Neural cell (in vitro differentiated cells): ENCODE measurements around the gene ZMAT5. TPM values are rescaled to one million over a fixed set of nuclear protein-coding genes. Genes with fewer than 3 reads are reported as not detected.

Experiments used
- H2AFZ ChIP-seq: fragments of 200-600, 300-800 bp; sonication (generic), shearing (Covaris generic); 2 replicates; pipeline ENCODE4 v1.6.0; 2014; ENCODE audit warnings: low read depth, mild to moderate bottlenecking, antibody characterized with exemption, low read length, moderate library complexity
- H3F3A ChIP-seq: fragments of 200-600 bp; shearing (Covaris generic); 2 replicates; pipeline ENCODE4 v1.6.1; 2016; ENCODE audit warnings: mild to moderate bottlenecking, moderate library complexity, mixed read lengths, antibody characterized with exemption, low read length; ENCODE audit not compliant: insufficient read depth, poor library complexity, severe bottlenecking
- H3K27ac ChIP-seq: fragments of 200-600, 300-800 bp; sonication (generic), shearing (Covaris generic); 2 replicates; pipeline ENCODE4 v1.5.1; 2014; ENCODE audit warnings: mild to moderate bottlenecking, low read length, moderate library complexity
- H3K27me3 ChIP-seq: fragments of 300-800, 200-600 bp; sonication (generic), shearing (Covaris generic); 2 replicates; pipeline ENCODE4 v1.6.0; 2014; ENCODE audit warnings: mild to moderate bottlenecking, low read depth, low read length, moderate library complexity; ENCODE audit not compliant: insufficient read depth
- H3K36me3 ChIP-seq: fragments of 300-800, 200-600 bp; sonication (generic), shearing (Covaris generic); 2 replicates; pipeline ENCODE4 v1.5.1; 2014; ENCODE audit warnings: mild to moderate bottlenecking, antibody characterized with exemption, low read length, moderate library complexity; ENCODE audit not compliant: insufficient read depth
- H3K4me2 ChIP-seq: fragments of 300-800, 200-600 bp; sonication (generic), shearing (Covaris generic); 2 replicates; pipeline ENCODE4 v1.6.0; 2014; ENCODE audit warnings: mild to moderate bottlenecking, low read length
- H3K4me3 ChIP-seq: fragments of 300-800, 200-600 bp; sonication (generic), shearing (Covaris generic); 2 replicates; pipeline ENCODE4 v1.5.1; 2014; ENCODE audit warnings: mild to moderate bottlenecking, low read length, moderate library complexity
- H3K79me2 ChIP-seq: fragments of 200-600 bp; shearing (Covaris generic); replicated peaks from 2 replicates; pipeline ENCODE4 v1.6.0; 2014; ENCODE audit warnings: mild to moderate bottlenecking, low read length, moderate library complexity; ENCODE audit not compliant: insufficient read depth
- H3K9ac ChIP-seq: fragments of 300-800, 200-600 bp; sonication (generic), shearing (Covaris generic); 2 replicates; pipeline ENCODE4 v1.6.1; 2016; ENCODE audit warnings: mild to moderate bottlenecking, low read length, mixed read lengths
- H3K9me2 ChIP-seq: fragments of 200-600 bp; shearing (Covaris generic); 2 replicates; pipeline ENCODE4 v1.6.1; 2016; ENCODE audit warnings: mild to moderate bottlenecking, low read length, mixed read lengths; ENCODE audit not compliant: insufficient read depth
- H3K9me3 ChIP-seq: fragments of 200-600, 300-800 bp; sonication (generic), shearing (Covaris generic); 2 replicates; pipeline ENCODE4 v1.6.1; 2016; ENCODE audit warnings: mild to moderate bottlenecking, mixed run types, low read length, moderate library complexity, mixed read lengths
- H4K20me1 ChIP-seq: fragments of 200-600 bp; shearing (Covaris generic); 2 replicates; pipeline ENCODE4 v1.6.1; 2016; ENCODE audit warnings: mild to moderate bottlenecking, mixed run types; ENCODE audit not compliant: insufficient read depth
- CTCF ChIP-seq: fragments of 450-650 bp; IDR thresholded peaks from 2 replicates; pipeline ENCODE4 v1.5.1; 2014; ENCODE audit warnings: antibody characterized with exemption, mild to moderate bottlenecking, moderate library complexity; ENCODE audit not compliant: poor library complexity, severe bottlenecking
- EP300 ChIP-seq: fragments of 450-650 bp; conservative IDR thresholded peaks from 2 replicates; pipeline ENCODE4 v1.6.1; 2014; ENCODE audit warnings: antibody characterized with exemption, mild to moderate bottlenecking, moderate library complexity; ENCODE audit not compliant: poor library complexity, severe bottlenecking
- EZH2 ChIP-seq: fragments of 200-600, 300-800 bp; shearing (Covaris generic), sonication (generic); IDR thresholded peaks from 2 replicates; pipeline ENCODE4 v1.6.1; 2014; ENCODE audit warnings: antibody characterized with exemption, low read length, borderline replicate concordance, mild to moderate bottlenecking; ENCODE audit not compliant: insufficient read depth, poor library complexity, severe bottlenecking
- MXI1 ChIP-seq: fragments of 450-650 bp; conservative IDR thresholded peaks from 2 replicates; pipeline ENCODE4 v1.6.1; 2014; ENCODE audit warnings: antibody characterized with exemption, mild to moderate bottlenecking; ENCODE audit not compliant: poor library complexity, severe bottlenecking
- POLR2AphosphoS5 ChIP-seq: IDR thresholded peaks from 2 replicates; pipeline ENCODE4 v1.6.1; 2012
- RAD21 ChIP-seq: fragments of 450-650 bp; conservative IDR thresholded peaks from 2 replicates; pipeline ENCODE4 v1.6.1; 2014; ENCODE audit warnings: antibody characterized with exemption, mild to moderate bottlenecking, moderate library complexity
- SMC3 ChIP-seq: fragments of 450-650 bp; conservative IDR thresholded peaks from 2 replicates; pipeline ENCODE4 v1.6.1; 2014; ENCODE audit warnings: antibody characterized with exemption, mild to moderate bottlenecking, moderate library complexity; ENCODE audit not compliant: poor library complexity
- TAF1 ChIP-seq: IDR thresholded peaks from 2 replicates; pipeline ENCODE4 v1.6.1; 2012; ENCODE audit warnings: low read depth
- polyA plus RNA-seq: library from polyadenylated mRNA; depleted of rRNA; stranded (reverse); fragments of >200 nt; gene quantifications from 2 replicates; pipeline ENCODE4 v1.2.3, GENCODE V29; 2014
- TF ChIP-seq, protein P1 (sequence below): IDR thresholded peaks from 2 replicates; pipeline ENCODE4 v1.6.1; 2012; ENCODE audit warnings: borderline replicate concordance

Gene ZMAT5
- polyA plus RNA-seq, 1 donor from 2014 or later, result 54.9 TPM

DNA sequence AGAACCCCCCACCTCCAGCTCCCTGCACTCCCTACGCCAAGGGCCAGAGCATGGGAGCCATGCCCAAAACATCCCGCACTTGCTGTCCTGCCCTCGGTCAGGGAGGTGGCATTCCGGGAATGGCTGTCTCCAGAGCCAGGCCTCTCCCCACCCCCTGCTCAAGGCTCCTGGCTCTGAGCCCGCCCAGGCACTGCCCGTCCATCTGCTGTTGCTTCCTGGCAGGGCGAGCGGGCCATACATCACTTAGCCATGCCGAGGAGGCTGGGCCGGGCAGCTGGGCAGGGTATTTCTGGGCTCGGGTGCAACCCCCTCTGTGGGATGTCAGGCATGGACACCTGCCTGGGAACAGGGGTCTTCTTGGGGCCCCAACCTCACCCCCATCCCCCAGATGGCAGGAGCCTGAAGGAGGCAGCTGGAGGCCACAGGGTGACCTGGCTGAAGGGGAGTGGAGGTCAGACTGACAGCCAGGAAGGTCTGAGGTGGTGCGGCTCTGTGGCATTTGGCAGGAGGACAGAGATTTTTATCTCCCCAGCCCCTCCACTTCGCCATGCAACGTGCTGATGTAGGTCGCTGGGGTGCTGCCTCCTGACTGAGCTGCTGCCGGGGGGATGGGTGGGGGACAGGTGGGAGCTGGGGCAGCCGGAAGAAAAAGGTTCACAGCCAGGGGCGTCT lies 55.7 kb downstream of the ZMAT5 start:
- Histone ChIP-seq H3K79me2 (no peaks in the 10 kb centered on the region), H3K4me3 (no peak overlapping the region), H3K4me2 (no peak overlapping the region), H2AFZ (no peak overlapping the region), H3K9me3 (no peaks in the 10 kb centered on the region), H3K9me2 (no peaks in the 10 kb centered on the region), H3K9ac (no peak overlapping the region), H3K27ac (no peak overlapping the region), H3K27me3 (no peaks in the 10 kb centered on the region), H4K20me1 (no peaks in the 10 kb centered on the region), H3K36me3 (no peaks in the 10 kb centered on the region), H3F3A (no peaks in the 10 kb centered on the region)
- TF ChIP-seq EZH2, result no peak
- no peak for TF ChIP-seq POLR2AphosphoS5
- TF ChIP-seq MXI1, result no peak
- no peak for TF ChIP-seq SMC3

DNA sequence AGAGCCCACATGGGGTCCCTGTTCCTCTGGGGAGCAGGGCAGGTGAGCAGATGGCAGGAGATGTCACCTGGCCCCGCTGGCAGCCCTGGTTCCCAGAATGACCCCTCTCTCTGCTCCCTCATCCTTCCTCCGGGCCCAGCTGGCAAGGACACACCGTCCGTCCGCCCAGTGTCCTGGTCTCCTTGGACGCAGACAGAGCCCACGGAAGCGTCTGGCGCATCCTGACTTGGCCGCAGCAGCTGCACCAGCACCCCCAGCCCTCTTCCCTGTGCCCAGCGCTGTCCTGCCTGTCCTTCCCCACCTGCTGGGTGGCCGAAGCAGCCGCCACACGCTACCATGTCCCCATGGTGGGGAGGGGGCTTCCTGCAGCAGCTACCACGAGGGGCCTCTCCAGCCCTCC lies 56.6 kb downstream of the ZMAT5 start:
- no peaks in the 10 kb centered on the region for H3K27me3 ChIP-seq
- H3K27ac ChIP-seq, result no peak overlapping the region
- no peaks in the 10 kb centered on the region for H3K9me3 ChIP-seq
- no peaks in the 10 kb centered on the region for H4K20me1 ChIP-seq
- TF ChIP-seq CTCF (no peak), TAF1 (no peak), EP300 (no peak), RAD21 (no peak), MXI1 (no peak), POLR2AphosphoS5 (no peak), SMC3 (no peak), EZH2 (no peak)
- TF ChIP-seq, protein P1, sequence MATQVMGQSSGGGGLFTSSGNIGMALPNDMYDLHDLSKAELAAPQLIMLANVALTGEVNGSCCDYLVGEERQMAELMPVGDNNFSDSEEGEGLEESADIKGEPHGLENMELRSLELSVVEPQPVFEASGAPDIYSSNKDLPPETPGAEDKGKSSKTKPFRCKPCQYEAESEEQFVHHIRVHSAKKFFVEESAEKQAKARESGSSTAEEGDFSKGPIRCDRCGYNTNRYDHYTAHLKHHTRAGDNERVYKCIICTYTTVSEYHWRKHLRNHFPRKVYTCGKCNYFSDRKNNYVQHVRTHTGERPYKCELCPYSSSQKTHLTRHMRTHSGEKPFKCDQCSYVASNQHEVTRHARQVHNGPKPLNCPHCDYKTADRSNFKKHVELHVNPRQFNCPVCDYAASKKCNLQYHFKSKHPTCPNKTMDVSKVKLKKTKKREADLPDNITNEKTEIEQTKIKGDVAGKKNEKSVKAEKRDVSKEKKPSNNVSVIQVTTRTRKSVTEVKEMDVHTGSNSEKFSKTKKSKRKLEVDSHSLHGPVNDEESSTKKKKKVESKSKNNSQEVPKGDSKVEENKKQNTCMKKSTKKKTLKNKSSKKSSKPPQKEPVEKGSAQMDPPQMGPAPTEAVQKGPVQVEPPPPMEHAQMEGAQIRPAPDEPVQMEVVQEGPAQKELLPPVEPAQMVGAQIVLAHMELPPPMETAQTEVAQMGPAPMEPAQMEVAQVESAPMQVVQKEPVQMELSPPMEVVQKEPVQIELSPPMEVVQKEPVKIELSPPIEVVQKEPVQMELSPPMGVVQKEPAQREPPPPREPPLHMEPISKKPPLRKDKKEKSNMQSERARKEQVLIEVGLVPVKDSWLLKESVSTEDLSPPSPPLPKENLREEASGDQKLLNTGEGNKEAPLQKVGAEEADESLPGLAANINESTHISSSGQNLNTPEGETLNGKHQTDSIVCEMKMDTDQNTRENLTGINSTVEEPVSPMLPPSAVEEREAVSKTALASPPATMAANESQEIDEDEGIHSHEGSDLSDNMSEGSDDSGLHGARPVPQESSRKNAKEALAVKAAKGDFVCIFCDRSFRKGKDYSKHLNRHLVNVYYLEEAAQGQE, result no peak
- H3K9me2 ChIP-seq, result no peaks in the 10 kb centered on the region
- H3F3A ChIP-seq, result no peaks in the 10 kb centered on the region
- H3K79me2 ChIP-seq, result no peaks in the 10 kb centered on the region
- no peak overlapping the region for H3K4me2 ChIP-seq
- H2AFZ ChIP-seq, result no peak overlapping the region
- no peak overlapping the region for H3K9ac ChIP-seq
- H3K4me3 ChIP-seq, result no peak overlapping the region
- H3K36me3 ChIP-seq, result no peaks in the 10 kb centered on the region
